GM13977 (cell line): ENCODE results near the gene DCAF7.
A peak's percentile ranks its signal among the peaks of the same experiment; 100 is the strongest.

Experiments
- DNase-seq: peaks from one replicate; pipeline ENCODE4 v3.0.0; 2012; ENCODE audit warnings: low spot score
- in situ Hi-C: fragments of 300-500 bp; cut with MboI; formaldehyde crosslinking; loops from one replicate; pipeline ENCODE4 v1.12.0; 2022; ENCODE audit warnings: low sequenced_read_pairs, low pct_unique_long_range_greater_than_20kb, mixed read lengths, inconsistent platforms; ENCODE audit not compliant: unreplicated experiment
- TF ChIP-seq, protein P1 (sequence below): IDR thresholded peaks from 2 replicates; pipeline ENCODE4 v1.5.1; 2012; ENCODE audit warnings: mild to moderate bottlenecking, control low read depth; ENCODE audit not compliant: insufficient read depth; ENCODE audit errors: extremely low read depth, missing control alignments

DCAF7 gene

DNA sequence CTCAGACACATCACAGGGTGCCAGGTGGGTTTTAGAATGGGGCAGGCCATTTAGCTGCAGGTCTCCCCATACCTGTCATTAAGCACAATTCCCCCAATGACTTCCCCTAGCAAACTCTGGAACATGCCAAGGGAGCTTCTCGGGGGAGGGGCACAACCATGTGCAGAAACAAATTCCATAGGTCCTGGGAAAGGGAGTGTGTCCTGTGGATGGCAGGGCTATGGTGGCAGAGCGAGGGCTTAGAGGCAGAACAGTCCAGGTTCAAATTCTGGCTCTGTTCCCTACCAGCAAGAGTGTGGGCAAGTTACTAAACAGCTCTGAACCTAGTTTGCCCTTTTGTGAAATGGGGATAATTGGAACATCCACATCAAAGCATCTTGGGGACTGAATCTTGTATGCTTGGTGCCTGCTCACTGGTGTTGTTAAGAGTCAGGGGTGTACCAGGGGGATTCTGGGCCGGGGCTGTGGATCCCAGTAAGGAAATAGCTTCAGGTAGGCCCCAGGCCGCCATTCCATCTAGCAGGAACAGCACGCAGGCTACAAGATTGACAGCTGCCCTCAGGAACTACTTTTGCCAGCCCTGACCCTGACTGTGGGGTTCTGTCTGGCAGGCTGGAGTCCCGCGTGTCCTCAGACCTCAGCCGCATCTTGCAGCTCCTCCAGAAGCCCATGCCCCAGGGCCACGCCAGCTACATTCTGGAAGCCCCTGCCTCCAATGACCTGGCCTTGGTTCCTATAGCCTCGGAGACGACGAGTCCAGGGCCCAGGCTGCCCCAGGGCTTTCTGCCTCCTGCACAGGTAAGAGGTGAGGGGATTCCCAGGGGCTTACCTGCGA is 5.6 kb upstream of the DCAF7 start:
- DNase-seq: no peak
- TF ChIP-seq, protein P1, sequence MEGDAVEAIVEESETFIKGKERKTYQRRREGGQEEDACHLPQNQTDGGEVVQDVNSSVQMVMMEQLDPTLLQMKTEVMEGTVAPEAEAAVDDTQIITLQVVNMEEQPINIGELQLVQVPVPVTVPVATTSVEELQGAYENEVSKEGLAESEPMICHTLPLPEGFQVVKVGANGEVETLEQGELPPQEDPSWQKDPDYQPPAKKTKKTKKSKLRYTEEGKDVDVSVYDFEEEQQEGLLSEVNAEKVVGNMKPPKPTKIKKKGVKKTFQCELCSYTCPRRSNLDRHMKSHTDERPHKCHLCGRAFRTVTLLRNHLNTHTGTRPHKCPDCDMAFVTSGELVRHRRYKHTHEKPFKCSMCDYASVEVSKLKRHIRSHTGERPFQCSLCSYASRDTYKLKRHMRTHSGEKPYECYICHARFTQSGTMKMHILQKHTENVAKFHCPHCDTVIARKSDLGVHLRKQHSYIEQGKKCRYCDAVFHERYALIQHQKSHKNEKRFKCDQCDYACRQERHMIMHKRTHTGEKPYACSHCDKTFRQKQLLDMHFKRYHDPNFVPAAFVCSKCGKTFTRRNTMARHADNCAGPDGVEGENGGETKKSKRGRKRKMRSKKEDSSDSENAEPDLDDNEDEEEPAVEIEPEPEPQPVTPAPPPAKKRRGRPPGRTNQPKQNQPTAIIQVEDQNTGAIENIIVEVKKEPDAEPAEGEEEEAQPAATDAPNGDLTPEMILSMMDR: no peak
- in situ Hi-C loops: no loop called here

DNA sequence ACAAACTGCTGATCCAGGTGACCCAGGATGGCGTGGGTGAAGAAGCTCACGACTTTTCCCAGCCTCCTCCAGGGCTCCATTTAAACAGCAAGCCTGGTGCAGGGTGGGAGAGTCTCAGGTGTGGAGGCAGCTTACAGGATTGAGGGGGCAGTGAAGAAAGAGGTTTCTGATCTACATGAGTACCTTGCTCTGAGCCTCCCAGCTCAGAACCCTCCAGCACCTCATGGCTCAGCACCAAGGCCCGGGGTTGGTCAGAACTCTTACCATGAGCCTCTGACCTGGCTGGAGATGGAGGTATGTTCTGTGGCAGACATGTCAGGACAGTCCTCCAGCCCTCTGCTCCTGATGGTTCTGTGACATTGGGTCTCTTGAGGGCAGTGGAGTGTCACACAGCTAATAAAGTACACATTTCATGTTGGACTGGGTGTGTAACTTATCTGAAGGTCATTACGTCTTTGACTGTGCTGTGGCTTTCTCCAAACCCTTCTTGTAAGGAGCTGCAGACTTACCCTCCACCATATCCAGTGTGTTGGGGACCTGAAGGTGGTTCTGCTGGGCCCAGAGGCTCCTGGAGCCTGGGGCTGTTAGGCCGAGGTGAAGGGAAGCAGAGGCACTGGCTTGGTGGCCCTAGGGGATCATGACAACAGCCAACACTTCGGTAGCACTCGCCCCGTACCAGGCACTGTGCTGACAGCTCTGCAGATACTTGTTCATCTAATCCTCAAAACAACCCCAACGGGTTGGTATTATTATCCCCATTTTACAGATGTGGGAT is 3.8 kb upstream of the DCAF7 start:
- DNase-seq: no peak
- TF ChIP-seq, protein P1: no peak
- in situ Hi-C loops: no loop called here

GRCh38 chr17:63547083-63547523 is 3.2 kb upstream of the DCAF7 start:
- TF ChIP-seq, protein P1: no peak
- DNase-seq: no peak
- in situ Hi-C loops: no loop called here

DNA sequence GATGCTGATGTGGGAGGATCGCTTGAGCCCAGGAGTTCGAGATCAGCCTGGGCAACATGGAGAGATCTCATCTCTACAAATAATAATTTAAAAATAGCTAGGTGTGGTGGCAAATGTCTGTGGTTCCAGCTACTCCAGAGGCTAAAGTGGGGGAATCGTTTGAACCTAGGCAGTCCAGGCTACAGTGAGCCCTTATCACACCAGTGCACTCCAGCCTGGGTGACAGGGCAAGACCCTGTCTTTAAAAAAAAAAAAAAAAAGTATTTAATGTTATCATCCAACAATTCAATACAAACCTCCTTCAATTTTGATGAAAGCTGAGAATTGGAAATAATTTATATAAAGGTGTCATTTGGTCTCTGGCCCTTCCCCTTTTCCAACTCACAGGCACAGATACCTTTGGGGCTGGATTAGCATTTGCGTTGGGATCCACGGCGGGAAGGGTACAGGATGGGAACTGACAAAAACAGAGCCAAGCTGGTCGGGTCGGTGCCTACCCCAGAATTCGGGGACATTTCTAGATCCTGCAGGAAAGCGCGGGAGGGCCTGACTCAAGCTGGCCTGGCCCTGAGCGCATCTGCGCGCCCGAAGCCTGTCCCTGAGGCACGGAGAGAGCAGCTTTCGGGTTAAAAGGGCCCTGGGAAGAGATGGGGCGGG is 860 bp upstream of the DCAF7 start:
- in situ Hi-C loops: no loop called here
- TF ChIP-seq, protein P1: no peak
- no peak for DNase-seq

DNA sequence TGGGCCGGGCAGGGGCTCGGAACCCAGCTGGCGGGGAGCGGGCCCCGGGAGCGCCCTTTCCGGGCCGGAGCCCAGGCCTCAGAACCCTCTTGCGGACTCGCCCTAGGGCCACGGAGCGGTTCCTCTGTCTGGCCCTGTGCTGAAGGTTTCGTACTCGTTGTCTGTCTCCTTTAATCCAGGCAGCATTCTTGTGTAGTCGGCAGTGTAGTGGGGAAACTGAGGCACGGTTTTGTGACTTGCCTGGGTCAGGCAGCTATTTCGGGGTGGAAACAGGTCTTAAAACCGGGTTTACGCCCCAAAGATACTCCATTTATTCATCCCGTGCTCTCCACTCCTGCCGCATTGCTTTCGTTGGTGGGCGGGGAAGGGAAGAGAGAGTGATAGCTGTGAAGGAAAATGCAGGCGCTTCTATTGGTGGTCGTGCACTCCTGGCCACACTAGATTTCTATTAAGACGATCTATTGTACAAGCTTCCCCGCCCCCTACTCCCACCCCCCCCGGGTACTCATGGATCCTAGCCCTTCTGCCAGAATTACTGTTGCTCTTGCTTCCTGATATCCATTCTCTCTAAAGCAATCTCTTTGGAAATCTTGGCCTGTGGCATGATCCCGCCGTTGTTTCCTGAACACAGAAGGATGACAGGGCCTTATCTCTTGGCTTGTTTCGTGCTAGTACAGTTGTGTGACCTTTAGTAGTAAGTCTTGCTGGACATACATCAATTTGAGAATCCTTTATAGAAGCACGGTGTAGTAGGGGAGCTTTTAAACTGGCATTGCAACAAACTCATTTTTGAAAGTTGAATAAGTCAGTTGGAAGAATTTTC is 751 bp downstream of the DCAF7 start:
- DNase-seq: peak; percentile 17
- in situ Hi-C loops: no loop called here
- TF ChIP-seq, protein P1: no peak

DNA sequence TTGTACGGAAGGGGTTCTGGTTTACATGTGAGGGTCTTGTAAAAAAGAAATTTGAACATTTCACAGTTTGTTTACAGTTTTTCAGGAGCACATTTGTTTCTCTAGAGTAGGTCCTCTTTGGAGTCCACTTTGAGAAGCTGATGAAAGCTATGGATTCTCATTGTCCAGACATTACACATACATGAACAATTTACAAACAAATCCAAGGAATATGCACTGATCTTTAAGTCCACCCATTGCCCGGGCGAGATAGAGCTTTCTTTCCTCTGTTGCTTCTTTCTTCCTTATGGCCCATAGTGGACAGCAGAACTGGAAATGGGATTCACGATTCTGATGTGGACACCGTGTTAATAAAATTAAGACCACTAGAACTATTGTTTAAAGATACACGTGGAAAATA is 1.9 kb downstream of the DCAF7 start:
- in situ Hi-C loops: no loop called here
- TF ChIP-seq, protein P1: no peak
- DNase-seq: no peak
